ENCODE measurements around the gene UBN1. TPM values are rescaled to one million over a fixed set of nuclear protein-coding genes. Genes with fewer than 3 reads are reported as not detected.

Gene UBN1
- total RNA-seq, result 48.2 and 59.1 TPM in 2 replicates

GRCh38 chr16:4846901-4847773, at the start of gene UBN1, which contains the start of gene GLYR1:
Gene UBN1, plus strand, starts transcription at chr16:4847481. Its CDS starts 5,437 bp downstream, at chr16:4852918.
Gene GLYR1, minus strand, starts transcription at chr16:4847288. Its CDS starts 23 bp downstream, at chr16:4847265.

GRCh38 chr16:4801962-4802658, 45.2 kb upstream of the UBN1 start, which contains the start of gene ROGDI:
Gene ROGDI, minus strand, starts transcription at chr16:4802633. Its CDS starts 62 bp downstream, at chr16:4802571.

Other genes with a start within 250 kb of the UBN1 start
- gene UBALD1, start 232.6 kb upstream of the UBN1 start, total RNA-seq, result 8.6 and 12.7 TPM in 2 replicates
- gene MGRN1, start 222.7 kb upstream of the UBN1 start, total RNA-seq, result 50.6 and 53.2 TPM in 2 replicates
- 23.8 and 27.4 TPM in 2 replicates for gene NUDT16L1, start 153.9 kb upstream of the UBN1 start, total RNA-seq
- gene ANKS3, start 113.2 kb upstream of the UBN1 start, total RNA-seq, result 16.3 and 19.7 TPM in 2 replicates
- gene DNAAF8, start 112.9 kb upstream of the UBN1 start, total RNA-seq, result 0.48 and 1.3 TPM in 2 replicates
- 11.4 and 14.1 TPM in 2 replicates for gene ZNF500, start 80.3 kb upstream of the UBN1 start, total RNA-seq
- not detected in 2 replicates for gene SEPTIN12, start 59.1 kb upstream of the UBN1 start, total RNA-seq
- gene SMIM22, start 52.1 kb upstream of the UBN1 start, total RNA-seq, result not detected in 2 replicates
- 13.1 and 14.7 TPM in 2 replicates for gene ROGDI, start 44.8 kb upstream of the UBN1 start, total RNA-seq
- gene GLYR1, start 193 bp upstream of the UBN1 start, total RNA-seq, result 67.2 and 69.6 TPM in 2 replicates
- gene PPL, start 89.7 kb downstream of the UBN1 start, total RNA-seq, result 1.3 and 2.6 TPM in 2 replicates
- gene SEC14L5, start 110.8 kb downstream of the UBN1 start, total RNA-seq, result under 0.01 TPM in 1 of 2 replicates, not detected in the other
- gene NAGPA, start 186.5 kb downstream of the UBN1 start, total RNA-seq, result 20.5 and 32.3 TPM in 2 replicates
- gene C16orf89, start 218.5 kb downstream of the UBN1 start, total RNA-seq, result under 0.01 TPM in 1 of 2 replicates, not detected in the other
- gene ALG1, start 224.4 kb downstream of the UBN1 start, total RNA-seq, result 28.1 and 30.4 TPM in 2 replicates